HepG2 (cell line): Measurements from ENCODE around the gene CTPS2. TPM values are rescaled to one million over a fixed set of nuclear protein-coding genes. Genes with fewer than 3 reads are reported as not detected.

ENCODE experiments used
- ATAC-seq: fragments of 200-7000 bp; cut with Tn5 transposase; 3 replicates; pipeline ENCODE4 v1.9.1; 2020; ENCODE audit warnings: mild to moderate bottlenecking, moderate library complexity
- BruUV-seq: library from RNA; stranded (reverse); fragments of 400-500 nt; replicated peaks from 2 replicates; lab custom pipeline; 2021; lab: Mats Ljungman, UMichigan
- CTCF ChIA-PET: fragments of 300-600 bp; formaldehyde crosslinking; extraction: SDS; loops from one replicate; lab custom pipeline; 2021; ENCODE audit warnings: low total read pairs, inconsistent platforms, low intra/inter-chr PET ratio; lab: Yijun Ruan, JAX
- POLR2A ChIA-PET: fragments of 350-600 bp; sonication (Branson Sonifier 250); formaldehyde crosslinking; loops from one replicate; lab custom pipeline; 2020; ENCODE audit warnings: antibody characterized with exemption, inconsistent platforms; lab: Yijun Ruan, JAX
- DNase-seq: peaks from one replicate; pipeline ENCODE4 v3.0.0-alpha.2; 2015; ENCODE audit warnings: low spot score
- FAIRE-seq: peaks from 3 replicates; lab custom pipeline; 2011; peaks lifted over from hg19 to GRCh38; lab: Jason Lieb, UNC
- H2AFZ ChIP-seq: one replicate; pipeline ENCODE4 v1.6.1; 2011; ENCODE audit warnings: low read length, inconsistent platforms
- H3K27ac ChIP-seq: fragments of 300-600 bp; 3 replicates; pipeline ENCODE4 v1.8.0; 2011; ENCODE audit warnings: mixed run types, mild to moderate bottlenecking, mixed read lengths, low read length, inconsistent platforms; ENCODE audit not compliant: insufficient read depth; ENCODE audit errors: extremely low read length
- H3K27me3 ChIP-seq, 2 experiments: fragments of 200-600 bp in 1 of 2; 2 replicates in 1 of 2; 3 replicates in 1 of 2; pipeline versions ENCODE4 v1.6.0 to v1.8.0; 2011; ENCODE audit warnings: low read length in 2 of 2, mild to moderate bottlenecking in 2 of 2, moderate library complexity in 2 of 2, inconsistent platforms in 1 of 2; ENCODE audit not compliant: insufficient read depth in 2 of 2, control insufficient read depth in 1 of 2
- H3K36me3 ChIP-seq, 2 experiments: fragments of 200-600 bp in 1 of 2; replicated peaks in 1 of 2; 2 replicates in 1 of 2; 3 replicates in 1 of 2; pipeline versions ENCODE4 v1.5.1 to v1.8.0; 2011; ENCODE audit warnings: low read length in 2 of 2, inconsistent platforms in 1 of 2; ENCODE audit not compliant: insufficient read depth in 2 of 2, control insufficient read depth in 1 of 2
- H3K4me1 ChIP-seq: 2 replicates; pipeline ENCODE4 v1.5.1; 2012; ENCODE audit warnings: low read length, inconsistent platforms; ENCODE audit not compliant: insufficient read depth
- H3K4me2 ChIP-seq: 2 replicates; pipeline ENCODE4 v1.6.0; 2011; ENCODE audit warnings: low read depth, low read length, inconsistent platforms
- H3K4me3 ChIP-seq, 3 experiments: fragments of 200-600 bp in 1 of 3; sonication (generic), shearing (Covaris generic) in 1 of 3; replicated peaks in 1 of 3; 2 replicates each; pipeline ENCODE4 v1.5.1; 2011 to 2016; ENCODE audit warnings: low read length in 3 of 3, inconsistent platforms in 2 of 3, low read depth in 2 of 3, mild to moderate bottlenecking in 2 of 3, control low read depth in 1 of 3, mixed read lengths in 1 of 3; ENCODE audit not compliant: insufficient read depth in 1 of 3
- H3K79me2 ChIP-seq: one replicate; pipeline ENCODE4 v1.6.1; 2011; ENCODE audit warnings: low read length, inconsistent platforms; ENCODE audit not compliant: insufficient read depth
- H3K9ac ChIP-seq: 2 replicates; pipeline ENCODE4 v1.6.0; 2011; ENCODE audit warnings: mild to moderate bottlenecking, low read depth, low read length, inconsistent platforms; ENCODE audit not compliant: insufficient read depth
- H3K9me3 ChIP-seq: 2 replicates; pipeline ENCODE4 v1.5.1; 2012; ENCODE audit warnings: mild to moderate bottlenecking, low read length
- H4K20me1 ChIP-seq: 2 replicates; pipeline ENCODE4 v1.6.0; 2011; ENCODE audit warnings: inconsistent platforms, mild to moderate bottlenecking, low read length, moderate library complexity; ENCODE audit not compliant: insufficient read depth
- ERF ChIP-seq: IDR thresholded peaks from 2 replicates; pipeline ENCODE4 v1.6.1; 2018; ENCODE audit warnings: missing biosample characterization, missing genetic modification reagents
- FOXC1 ChIP-seq: sonication (generic); formaldehyde crosslinking; IDR thresholded peaks from 2 replicates; pipeline ENCODE4 v1.8.0; 2022; ENCODE audit warnings: mild to moderate bottlenecking, missing genetic modification reagents, borderline replicate concordance
- GTF2F1 ChIP-seq: fragments of 150-350 bp; IDR thresholded peaks from 2 replicates; pipeline ENCODE4 v1.6.1; 2014; ENCODE audit warnings: low read length
- HIVEP1 ChIP-seq: sonication (generic); formaldehyde crosslinking; IDR thresholded peaks from 2 replicates; pipeline ENCODE4 v1.4.0; 2020; ENCODE audit warnings: mild to moderate bottlenecking, missing genetic modification reagents
- JUNB ChIP-seq: sonication (generic); formaldehyde crosslinking; IDR thresholded peaks from 2 replicates; pipeline ENCODE4 v1.8.0; 2022; ENCODE audit warnings: missing genetic modification reagents, mild to moderate bottlenecking, borderline replicate concordance
- MTA3 ChIP-seq: sonication (generic); formaldehyde crosslinking; IDR thresholded peaks from 2 replicates; pipeline ENCODE4 v1.4.0; 2020; ENCODE audit warnings: missing genetic modification reagents
- MYNN ChIP-seq: sonication (generic); formaldehyde crosslinking; IDR thresholded peaks from 2 replicates; pipeline ENCODE4 v1.4.0; 2020; ENCODE audit warnings: mild to moderate bottlenecking, low read depth, missing genetic modification reagents
- RXRA ChIP-seq: sonication (generic); formaldehyde crosslinking; IDR thresholded peaks from 2 replicates; pipeline ENCODE4 v1.5.1; 2020; ENCODE audit warnings: missing genetic modification reagents
- TEAD2 ChIP-seq: sonication (generic); formaldehyde crosslinking; IDR thresholded peaks from 2 replicates; pipeline ENCODE4 v1.9.0; 2021; ENCODE audit warnings: missing genetic modification reagents
- ZFP36L1 ChIP-seq: sonication (generic); formaldehyde crosslinking; IDR thresholded peaks from 2 replicates; pipeline ENCODE4 v1.8.0; 2022; ENCODE audit warnings: mild to moderate bottlenecking, missing genetic modification reagents, moderate library complexity
- ZNF124 ChIP-seq: sonication (generic); formaldehyde crosslinking; IDR thresholded peaks from 2 replicates; pipeline ENCODE4 v1.4.0; 2020; ENCODE audit warnings: missing genetic modification reagents
- ZNF891 ChIP-seq: sonication (generic); formaldehyde crosslinking; IDR thresholded peaks from 2 replicates; pipeline ENCODE4 v1.5.0; 2020; ENCODE audit warnings: mild to moderate bottlenecking, missing genetic modification reagents
- ZSCAN12 ChIP-seq: sonication (generic); formaldehyde crosslinking; IDR thresholded peaks from 2 replicates; pipeline ENCODE4 v1.9.0; 2021; ENCODE audit warnings: mild to moderate bottlenecking, missing genetic modification reagents
- WGBS: methylation state at CpG from one replicate; pipeline ENCODE4 v1.1.6; 2017; ENCODE audit warnings: low lambda C conversion rate; 5-methylcytosine and 5-hydroxymethylcytosine counted together
- in situ Hi-C: cut with HindIII; loops from 2 replicates; pipeline ENCODE4 v1.10.0; 2017; ENCODE audit warnings: low pct_unique_long_range_greater_than_20kb; ENCODE audit not compliant: extremely low pct_ligation_motif_present
- intact Hi-C: fragments of 100-400 bp; cut with micrococcal nuclease; formaldehyde crosslinking; loops from one replicate; pipeline ENCODE4 v1.10.0; 2022; ENCODE audit not compliant: unreplicated experiment
- polyA plus RNA-seq, 8 experiments: library from polyadenylated mRNA; depleted of rRNA in 3 of 8; stranded (reverse) in 7 of 8; unstranded in 1 of 8; fragments of >200 nt; fragmentation: Illumina TruSeq in 4 of 8; extraction: Trizol in 4 of 8; gene quantifications; 2 replicates each; pipeline versions ENCODE4 v1.2.1 to v1.2.3, GENCODE V29; 2011 to 2016; ENCODE audit warnings: low read depth in 4 of 8, missing spikeins in 1 of 8, mixed read lengths in 1 of 8; ENCODE audit not compliant: insufficient read depth in 1 of 8
- total RNA-seq, 5 experiments: library from RNA; depleted of rRNA; stranded (reverse); fragments of >200 nt; fragmentation: Illumina TruSeq; extraction: Trizol; gene quantifications; 2 replicates each; pipeline ENCODE4 v1.2.3, GENCODE V29; 2016; ENCODE audit warnings: low read depth in 1 of 5
- TF ChIP-seq, protein P1 (sequence below), 2 experiments: sonication (generic) in 1 of 2; formaldehyde crosslinking in 1 of 2; IDR thresholded peaks; 2 replicates each; pipeline versions ENCODE4 v1.4.0 to v1.6.1; 2016 to 2020; ENCODE audit warnings: borderline replicate concordance in 1 of 2, low read depth in 1 of 2, mild to moderate bottlenecking in 1 of 2, missing genetic modification reagents in 1 of 2

CTPS2 gene
- total and polyA plus RNA-seq, 2 of the 13 experiments (the other 11 are each of a cell fraction or from before 2014, with no cell fraction given) = 10.3 to 26.1 TPM

DNA sequence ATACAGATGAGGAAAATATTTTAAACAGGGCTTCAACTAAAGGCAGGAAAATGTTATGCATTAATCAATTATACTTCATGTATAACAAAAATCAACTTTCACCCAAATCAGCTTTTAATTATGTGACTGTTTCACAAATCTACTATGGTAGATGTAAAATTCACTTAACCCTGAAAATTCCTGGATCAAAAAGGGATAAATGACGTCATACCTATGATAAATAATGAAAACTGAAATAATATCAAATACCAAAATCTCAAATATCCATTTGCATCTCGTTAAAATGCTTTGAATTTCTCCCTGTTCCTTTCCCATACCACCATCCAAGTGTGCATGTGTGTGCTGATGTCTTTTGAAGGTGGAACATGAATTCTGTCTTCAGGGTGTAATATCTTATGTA is 51.0 kb downstream of the CTPS2 start:
- intact Hi-C loops = no loop called here
- ChIA-PET POLR2A (no interaction called here), CTCF (no interaction called here)
- 95% methylated on average over 2 of the region's 2 CpGs for WGBS
- no peak for DNase-seq
- in situ Hi-C loops = loop anchor here (25.0 kb wide), 1 partner anchor 199 kb away; no protein-coding TSS in a partner anchor
- FAIRE-seq = no peak
- no peaks in the 10 kb centered on the region for H3K4me1 ChIP-seq
- H3K27me3 ChIP-seq = no peaks in the 10 kb centered on the region
- H2AFZ ChIP-seq = no peak overlapping the region
- peaks cover 4 to 7% of the 10 kb centered on the region in 2 experiments; a peak in 3 of 5 replicates for H3K36me3 ChIP-seq
- no peak overlapping the region for H3K9ac ChIP-seq
- TF ChIP-seq ERF (CRISPR knock-in tag) = no peak
- TF ChIP-seq ZSCAN12 = no peak
- TF ChIP-seq ZNF124 (CRISPR knock-in tag) = no peak
- no peak for TF ChIP-seq HIVEP1 (CRISPR knock-in tag)
- TF ChIP-seq JUNB (CRISPR knock-in tag) = no peak
- no peak for TF ChIP-seq GTF2F1
- no peak for TF ChIP-seq TEAD2 (CRISPR knock-in tag)
- no peaks in the 10 kb centered on the region for H3K9me3 ChIP-seq
- H4K20me1 ChIP-seq = no peaks in the 10 kb centered on the region
- H3K4me2 ChIP-seq = no peak overlapping the region
- BruUV-seq = no TSS peak
- no peak for ATAC-seq
- H3K4me3 ChIP-seq = no peak overlapping the region
- H3K79me2 ChIP-seq = no peaks in the 10 kb centered on the region
- no peak overlapping the region for H3K27ac ChIP-seq

DNA sequence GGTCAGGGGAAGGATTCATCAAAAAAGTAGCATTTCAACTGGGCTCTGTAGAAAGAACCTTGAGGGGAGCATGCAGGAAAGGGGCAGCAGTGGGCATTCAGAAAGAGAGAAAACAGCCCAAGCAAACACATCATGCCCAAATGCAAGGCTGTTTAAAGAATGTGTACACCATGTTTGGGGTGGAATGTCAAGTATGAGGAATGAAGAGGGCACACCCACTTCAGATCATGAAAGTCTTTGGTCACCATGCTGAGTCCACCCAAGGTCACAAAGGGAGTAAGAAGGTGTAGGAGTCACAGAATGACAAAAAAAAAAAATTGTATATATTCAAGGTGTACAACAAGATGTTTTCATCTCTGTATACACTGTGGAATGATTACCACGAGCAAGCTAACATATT is 53.1 kb downstream of the CTPS2 start:
- no TSS peak for BruUV-seq
- ATAC-seq (no peak), DNase-seq (no peak), FAIRE-seq (no peak)
- Histone ChIP-seq H3K4me1 (no peaks in the 10 kb centered on the region), H3K27ac (no peak overlapping the region), H2AFZ (no peak overlapping the region), H4K20me1 (no peaks in the 10 kb centered on the region), H3K4me3 (no peak overlapping the region), H3K79me2 (no peaks in the 10 kb centered on the region), H3K9me3 (no peaks in the 10 kb centered on the region), H3K4me2 (no peak overlapping the region), H3K27me3 (no peaks in the 10 kb centered on the region), H3K9ac (no peak overlapping the region), H3K36me3 (peaks cover 0 to 2% of the 10 kb centered on the region in 2 experiments; a peak in 1 of 5 replicates)
- WGBS = 100% methylated on average over 1 of the region's 1 CpG
- in situ Hi-C loops = loop anchor here (25.0 kb wide), 1 partner anchor 197 kb away; no protein-coding TSS in a partner anchor
- intact Hi-C loops = no loop called here
- POLR2A ChIA-PET = no interaction called here
- CTCF ChIA-PET = no interaction called here
- TF ChIP-seq RXRA (CRISPR knock-in tag) (no peak), MTA3 (no peak), MYNN (CRISPR knock-in tag) (no peak), FOXC1 (CRISPR knock-in tag) (no peak), ZNF891 (CRISPR knock-in tag) (no peak), ZFP36L1 (CRISPR knock-in tag) (no peak)
- TF ChIP-seq, protein P1, sequence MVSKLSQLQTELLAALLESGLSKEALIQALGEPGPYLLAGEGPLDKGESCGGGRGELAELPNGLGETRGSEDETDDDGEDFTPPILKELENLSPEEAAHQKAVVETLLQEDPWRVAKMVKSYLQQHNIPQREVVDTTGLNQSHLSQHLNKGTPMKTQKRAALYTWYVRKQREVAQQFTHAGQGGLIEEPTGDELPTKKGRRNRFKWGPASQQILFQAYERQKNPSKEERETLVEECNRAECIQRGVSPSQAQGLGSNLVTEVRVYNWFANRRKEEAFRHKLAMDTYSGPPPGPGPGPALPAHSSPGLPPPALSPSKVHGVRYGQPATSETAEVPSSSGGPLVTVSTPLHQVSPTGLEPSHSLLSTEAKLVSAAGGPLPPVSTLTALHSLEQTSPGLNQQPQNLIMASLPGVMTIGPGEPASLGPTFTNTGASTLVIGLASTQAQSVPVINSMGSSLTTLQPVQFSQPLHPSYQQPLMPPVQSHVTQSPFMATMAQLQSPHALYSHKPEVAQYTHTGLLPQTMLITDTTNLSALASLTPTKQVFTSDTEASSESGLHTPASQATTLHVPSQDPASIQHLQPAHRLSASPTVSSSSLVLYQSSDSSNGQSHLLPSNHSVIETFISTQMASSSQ (IDR thresholded peaks at IDR 0.05; ENCODE audit: low read depth) = no peak
- TF ChIP-seq, protein P1 (CRISPR knock-in tag; IDR thresholded peaks at IDR 0.05; ENCODE audit: borderline replicate concordance) = no peak
